Naive B cell (primary cell): ENCODE results near the gene OR7E24. TPM values are rescaled to one million over a fixed set of nuclear protein-coding genes. Genes with fewer than 3 reads are reported as not detected.
"Not testable (repeated sequence)": the region's sequence is repeated elsewhere in the genome, so short reads cannot be mapped to it uniquely, and the experiment has no call there.

Experiments
- ATAC-seq, 2 donors: fragments of 150-1000 bp; cut with Tn5 transposase; 2 replicates each; pipeline ENCODE4 v1.10.0; 2021; ENCODE audit warnings: low read depth in 2 of 2, mild to moderate bottlenecking in 2 of 2, moderate library complexity in 2 of 2
- DNase-seq: peaks from one replicate; pipeline ENCODE4 v3.0.0; 2022
- H3K27ac Mint-ChIP-seq, 6 donors: one replicate each; pipeline ENCODE4 v1.8.0; 2020 to 2022; ENCODE audit warnings: mild to moderate bottlenecking in 6 of 6, mixed read lengths in 6 of 6, moderate library complexity in 5 of 6, inconsistent platforms in 2 of 6
- H3K27me3 Mint-ChIP-seq, 3 donors: one replicate each; pipeline ENCODE4 v1.8.0; 2021 to 2022; ENCODE audit warnings: mixed read lengths in 3 of 3, mild to moderate bottlenecking in 1 of 3
- H3K36me3 Mint-ChIP-seq, 2 donors: one replicate each; pipeline ENCODE4 v1.8.0; 2020 to 2022; ENCODE audit warnings: mixed read lengths in 2 of 2, inconsistent platforms in 1 of 2, mild to moderate bottlenecking in 1 of 2
- H3K4me1 Mint-ChIP-seq, 3 donors: one replicate each; pipeline ENCODE4 v1.8.0; 2020 to 2022; ENCODE audit warnings: mixed read lengths in 3 of 3, inconsistent platforms in 1 of 3, mild to moderate bottlenecking in 1 of 3, moderate library complexity in 1 of 3
- H3K4me3 Mint-ChIP-seq, 8 donors: one replicate each; pipeline ENCODE4 v1.8.0; 2020 to 2022; ENCODE audit warnings: mild to moderate bottlenecking in 8 of 8, mixed read lengths in 8 of 8, moderate library complexity in 8 of 8, inconsistent platforms in 2 of 8
- H3K9me3 Mint-ChIP-seq, 7 donors: one replicate each; pipeline ENCODE4 v1.8.0; 2020 to 2022; ENCODE audit warnings: mixed read lengths in 7 of 7, mild to moderate bottlenecking in 5 of 7, inconsistent platforms in 2 of 7, moderate library complexity in 1 of 7
- polyA plus RNA-seq, 6 donors: library from polyadenylated mRNA; unstranded; fragments of 300-500 nt; fragmentation: Illumina TruSeq; gene quantifications; one replicate each; pipeline ENCODE4 v1.2.3, GENCODE V29; 2021; ENCODE audit warnings: low read depth in 6 of 6

The OR7E24 gene
- polyA plus RNA-seq, result not detected

- ATAC-seq (no peak), DNase-seq (no peak)
- Mint-ChIP-seq H3K27me3 (peaks cover 11 to 21% (median 14%) of the 10 kb centered on the region in 3 donors), H3K4me3 (no peak within 1 kb of the TSS), H3K36me3 (peaks cover 0 to 4% of the 10 kb centered on the region in 2 donors), H3K27ac (no peak within 1 kb of the TSS), H3K9me3 (peaks cover 0 to 16% (median 3%) of the 10 kb centered on the region in 7 donors), H3K4me1 (no peaks in the 10 kb centered on the region)
Measured at GRCh38 chr19:9250630-9251029, at the start of gene OR7E24. Gene OR7E24, plus strand, starts transcription at chr19:9250930. Its CDS starts 114 bp downstream, at chr19:9251044.

DNA sequence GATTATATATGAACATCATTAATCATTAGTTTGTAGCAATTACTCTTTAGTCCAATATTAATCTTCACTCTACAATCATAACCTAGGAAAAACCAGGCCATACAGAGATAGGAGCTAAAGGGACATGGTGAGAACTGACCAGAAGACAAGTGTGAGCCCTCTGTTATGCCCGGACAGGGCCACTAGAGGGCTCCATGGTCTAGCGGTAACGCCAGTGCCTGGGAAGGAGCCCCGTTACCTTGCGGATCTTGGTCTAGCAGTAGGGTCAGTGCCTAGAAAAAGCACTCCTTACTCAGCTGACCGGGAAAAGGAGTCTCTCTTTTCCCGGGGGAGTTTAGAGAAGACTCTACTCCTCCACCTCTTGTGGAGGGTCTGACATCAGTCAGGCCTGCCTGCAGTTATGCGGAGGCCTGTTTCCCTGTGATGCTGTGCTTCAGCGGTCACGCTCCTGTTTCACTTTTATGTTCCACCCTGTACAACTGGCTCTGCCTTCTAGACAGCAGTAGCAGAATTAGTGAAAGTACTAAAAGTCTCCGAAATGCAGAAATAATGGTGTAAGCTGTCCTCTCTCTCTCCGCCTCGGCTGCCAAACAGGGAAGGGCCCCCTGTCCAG is 45.1 kb upstream of the OR7E24 start:
- peak overlapping the region in 7 of 8 donors; percentile 37 to 81 (median 70) for H3K4me3 Mint-ChIP-seq
- H3K4me1 Mint-ChIP-seq, result peaks cover 4 to 7% (median 6%) of the 10 kb centered on the region in 3 donors
- H3K36me3 Mint-ChIP-seq, result no peaks in the 10 kb centered on the region
- ATAC-seq, result peak; percentile 64 to 72
- H3K27ac Mint-ChIP-seq, result peak overlapping the region in 1 of 6 donors; percentile 33
- H3K9me3 Mint-ChIP-seq, result peaks cover 0 to 4% (median 2%) of the 10 kb centered on the region in 7 donors
- H3K27me3 Mint-ChIP-seq, result peaks cover 5 to 10% (median 6%) of the 10 kb centered on the region in 3 donors
- peak; percentile 55 for DNase-seq

GRCh38 chr19:9219489-9219888 is 31.2 kb upstream of the OR7E24 start, which contains the start of gene OR7D4:
Gene OR7D4, minus strand, starts transcription at chr19:9219589. Its CDS starts 4,752 bp downstream, at chr19:9214837.
- Mint-ChIP-seq H3K4me3 (no peak within 1 kb of the TSS), H3K27me3 (peaks cover 14 to 44% (median 17%) of the 10 kb centered on the region in 3 donors), H3K9me3 (peaks cover 6 to 26% (median 10%) of the 10 kb centered on the region in 7 donors), H3K4me1 (no peaks in the 10 kb centered on the region), H3K36me3 (peaks cover 0 to 10% of the 10 kb centered on the region in 2 donors), H3K27ac (no peak within 1 kb of the TSS)
- DNase-seq (no peak), ATAC-seq (no peak)

GRCh38 chr19:9251236-9251635 is 506 bp downstream of the OR7E24 start:
- Mint-ChIP-seq H3K4me1 (no peaks in the 10 kb centered on the region), H3K9me3 (peaks cover 0 to 16% (median 6%) of the 10 kb centered on the region in 7 donors), H3K27me3 (peaks cover 11 to 21% (median 14%) of the 10 kb centered on the region in 3 donors), H3K27ac (no peak overlapping the region), H3K36me3 (peaks cover 0 to 4% of the 10 kb centered on the region in 2 donors), H3K4me3 (no peak overlapping the region)
- no peak for ATAC-seq
- no peak for DNase-seq

DNA sequence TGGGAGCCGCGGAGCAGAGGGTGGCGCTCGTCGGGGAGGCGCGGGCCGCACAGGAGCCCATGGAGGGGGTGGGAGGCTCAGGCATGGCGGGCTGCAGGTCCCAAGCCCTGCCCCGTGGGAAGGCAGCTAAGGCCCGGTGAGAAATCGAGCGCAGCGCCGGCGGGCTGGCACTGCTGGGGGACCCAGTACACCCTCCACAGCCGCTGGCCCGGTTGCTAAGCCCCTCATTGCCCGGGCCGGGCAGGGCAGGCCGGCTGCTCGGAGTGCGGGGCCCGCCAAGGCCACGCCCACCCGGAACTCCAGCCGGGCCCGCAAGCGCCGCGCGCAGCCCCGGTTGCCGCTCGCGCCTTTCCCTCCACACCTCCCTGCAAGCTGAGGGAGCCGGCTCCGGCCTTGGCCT is 32.8 kb downstream of the OR7E24 start:
- H3K27ac Mint-ChIP-seq, ATAC-seq, H3K4me1 Mint-ChIP-seq: not testable (repeated sequence)
- H3K36me3 Mint-ChIP-seq, result peaks cover 10 to 20% of the 10 kb centered on the region in 2 donors
- peaks cover 5 to 56% (median 30%) of the 10 kb centered on the region in 7 donors for H3K9me3 Mint-ChIP-seq
- DNase-seq, result peak; percentile 16
- H3K27me3 Mint-ChIP-seq, result peaks cover 31 to 33% (median 31%) of the 10 kb centered on the region in 3 donors
- peak overlapping the region; percentile 18 to 88 (median 78) for H3K4me3 Mint-ChIP-seq

DNA sequence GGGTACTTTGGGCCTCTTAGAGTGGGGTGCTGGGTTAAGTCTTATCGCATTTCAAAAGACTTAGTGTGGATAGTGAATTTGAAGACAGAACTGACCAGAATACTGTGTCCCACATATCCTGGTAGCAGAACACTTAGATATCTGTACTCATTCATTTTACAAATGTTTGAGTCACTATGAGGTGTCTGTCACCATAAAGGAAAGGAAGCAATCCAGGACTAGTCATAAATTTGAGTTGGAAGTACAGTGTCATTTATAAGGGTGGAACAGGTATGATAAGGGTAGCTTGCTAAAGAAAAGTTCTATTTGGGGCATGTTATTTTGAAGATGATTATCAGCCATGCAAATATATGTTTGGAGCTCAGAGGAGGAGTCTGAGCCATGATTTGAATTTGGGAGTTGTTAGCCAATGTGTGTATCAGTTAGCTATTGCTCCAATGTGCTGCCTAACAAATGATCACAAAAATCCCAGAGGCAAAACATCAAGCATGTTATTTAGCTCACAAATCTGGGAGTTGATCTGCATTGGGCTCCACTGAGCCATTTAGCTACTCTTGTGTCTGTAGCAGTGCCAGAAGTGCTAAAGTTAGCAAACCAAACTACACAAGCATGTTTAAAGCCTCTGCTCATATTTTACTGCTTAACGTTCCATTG is 38.6 kb downstream of the OR7E24 start:
- H3K4me1 Mint-ChIP-seq, result peaks cover 0 to under 1% (median 0%) of the 10 kb centered on the region in 3 donors
- DNase-seq, result no peak
- H3K27ac Mint-ChIP-seq, result no peak overlapping the region
- H3K4me3 Mint-ChIP-seq, result no peak overlapping the region
- ATAC-seq, result no peak
- peaks cover 36 to 42% of the 10 kb centered on the region in 2 donors for H3K36me3 Mint-ChIP-seq
- H3K27me3 Mint-ChIP-seq, result peaks cover 0 to 4% (median 0%) of the 10 kb centered on the region in 3 donors
- peaks cover 15 to 71% (median 55%) of the 10 kb centered on the region in 7 donors for H3K9me3 Mint-ChIP-seq

GRCh38 chr19:9295411-9295849 is 44.7 kb downstream of the OR7E24 start:
- no peak overlapping the region for H3K27ac Mint-ChIP-seq
- H3K36me3 Mint-ChIP-seq, result peaks cover 58 to 64% of the 10 kb centered on the region in 2 donors
- no peak for ATAC-seq
- no peak for DNase-seq
- no peak overlapping the region for H3K4me3 Mint-ChIP-seq
- no peaks in the 10 kb centered on the region for H3K27me3 Mint-ChIP-seq
- no peaks in the 10 kb centered on the region for H3K4me1 Mint-ChIP-seq
- H3K9me3 Mint-ChIP-seq, result peaks cover 14 to 91% (median 81%) of the 10 kb centered on the region in 7 donors

- ATAC-seq (no peak), DNase-seq (no peak)
- H3K27ac Mint-ChIP-seq, result no peak overlapping the region
- H3K4me3 Mint-ChIP-seq, result no peak overlapping the region
- H3K9me3 Mint-ChIP-seq, result peaks cover 12 to 91% (median 82%) of the 10 kb centered on the region in 7 donors
- H3K36me3 Mint-ChIP-seq, result peaks cover 65 to 69% of the 10 kb centered on the region in 2 donors
- peaks cover 0 to 2% (median 0%) of the 10 kb centered on the region in 3 donors for H3K4me1 Mint-ChIP-seq
- no peaks in the 10 kb centered on the region for H3K27me3 Mint-ChIP-seq
Measured at GRCh38 chr19:9296336-9296735, 45.6 kb downstream of the OR7E24 start.

Other genes with a start within 250 kb of the OR7E24 start
- gene MUC16, start 240.5 kb upstream of the OR7E24 start, polyA plus RNA-seq, result not detected
- not detected for gene OR1M1, start 163.9 kb upstream of the OR7E24 start, polyA plus RNA-seq
- gene OR7G2, start 143.5 kb upstream of the OR7E24 start, polyA plus RNA-seq, result not detected
- not detected for gene OR7G1, start 135.2 kb upstream of the OR7E24 start, polyA plus RNA-seq
- gene OR7G3, start 124.0 kb upstream of the OR7E24 start, polyA plus RNA-seq, result not detected
- 10 to 100 TPM; 28.6 to 76.1 (median 37.6) TPM for gene ZNF317, start 110.5 kb upstream of the OR7E24 start, polyA plus RNA-seq
- under 1 TPM in 1 of 6 donors, not detected in 5; 0.42 TPM for gene OR7D2, start 72.0 kb upstream of the OR7E24 start, polyA plus RNA-seq
- not detected for gene OR7D4, start 31.3 kb upstream of the OR7E24 start, polyA plus RNA-seq
- 10 to 100 TPM in 4 of 6 donors, 1 to 10 TPM in 2; 5.2 to 37.3 (median 11.3) TPM for gene ZNF699, start 58.9 kb downstream of the OR7E24 start, polyA plus RNA-seq
- gene ZNF559, start 73.2 kb downstream of the OR7E24 start, polyA plus RNA-seq, result 10 to 100 TPM; 40.6 to 62.3 (median 46.7) TPM
- 1 to 10 TPM in 5 of 6 donors, not detected in 1; 1.1 to 4.9 (median 1.4) TPM for gene ZNF177, start 112.1 kb downstream of the OR7E24 start, polyA plus RNA-seq
- gene ZNF266, start 184.6 kb downstream of the OR7E24 start, polyA plus RNA-seq, result 10 to 100 TPM; 21.3 to 27.9 (median 24.7) TPM
- gene ZNF560, start 247.7 kb downstream of the OR7E24 start, polyA plus RNA-seq, result not detected